GM13976 (cell line): ENCODE measurements around the gene TANK.

Experiments used
- DNase-seq: peaks from one replicate; pipeline ENCODE4 v3.0.0; 2012; ENCODE audit warnings: low spot score
- in situ Hi-C: fragments of 300-500 bp; cut with MboI; formaldehyde crosslinking; loops from one replicate; pipeline ENCODE4 v1.12.0; 2022; ENCODE audit warnings: low sequenced_read_pairs, mixed read lengths, inconsistent platforms; ENCODE audit not compliant: unreplicated experiment
- TF ChIP-seq, protein P1 (sequence below): IDR thresholded peaks from 2 replicates; pipeline ENCODE4 v1.5.1; 2012; ENCODE audit warnings: borderline replicate concordance, mild to moderate bottlenecking; ENCODE audit not compliant: insufficient read depth; ENCODE audit errors: extremely low read depth, missing control alignments, control extremely low read depth

TANK gene

DNA sequence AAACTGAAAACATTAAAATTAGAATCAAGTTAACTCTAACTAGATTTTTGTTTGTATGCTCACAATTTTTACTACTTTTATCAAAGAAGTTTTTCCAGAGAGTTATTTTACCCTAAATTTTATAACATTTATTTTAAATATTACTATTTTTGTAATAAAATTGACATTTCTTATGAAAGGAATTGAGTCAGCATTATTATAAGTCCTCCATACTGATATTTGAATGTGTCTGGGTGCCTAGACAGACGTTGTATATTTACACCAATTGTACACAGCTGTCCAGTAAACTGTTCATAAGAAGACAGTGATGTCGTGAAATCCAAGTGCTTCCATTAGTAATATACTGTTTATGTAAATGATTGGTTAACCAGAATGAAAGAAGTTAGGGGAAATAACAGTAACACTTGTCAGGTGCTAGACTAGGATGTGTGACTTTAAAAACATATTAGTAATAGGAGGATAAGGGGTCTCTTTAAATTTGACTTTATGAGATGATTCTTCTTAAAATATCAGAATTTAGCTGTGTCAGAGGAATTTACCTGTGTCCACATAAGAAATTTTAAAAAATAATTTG, 73.7 kb downstream of the TANK start:
- in situ Hi-C loops, result no loop called here
- TF ChIP-seq, protein P1, sequence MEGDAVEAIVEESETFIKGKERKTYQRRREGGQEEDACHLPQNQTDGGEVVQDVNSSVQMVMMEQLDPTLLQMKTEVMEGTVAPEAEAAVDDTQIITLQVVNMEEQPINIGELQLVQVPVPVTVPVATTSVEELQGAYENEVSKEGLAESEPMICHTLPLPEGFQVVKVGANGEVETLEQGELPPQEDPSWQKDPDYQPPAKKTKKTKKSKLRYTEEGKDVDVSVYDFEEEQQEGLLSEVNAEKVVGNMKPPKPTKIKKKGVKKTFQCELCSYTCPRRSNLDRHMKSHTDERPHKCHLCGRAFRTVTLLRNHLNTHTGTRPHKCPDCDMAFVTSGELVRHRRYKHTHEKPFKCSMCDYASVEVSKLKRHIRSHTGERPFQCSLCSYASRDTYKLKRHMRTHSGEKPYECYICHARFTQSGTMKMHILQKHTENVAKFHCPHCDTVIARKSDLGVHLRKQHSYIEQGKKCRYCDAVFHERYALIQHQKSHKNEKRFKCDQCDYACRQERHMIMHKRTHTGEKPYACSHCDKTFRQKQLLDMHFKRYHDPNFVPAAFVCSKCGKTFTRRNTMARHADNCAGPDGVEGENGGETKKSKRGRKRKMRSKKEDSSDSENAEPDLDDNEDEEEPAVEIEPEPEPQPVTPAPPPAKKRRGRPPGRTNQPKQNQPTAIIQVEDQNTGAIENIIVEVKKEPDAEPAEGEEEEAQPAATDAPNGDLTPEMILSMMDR, result no peak
- no peak for DNase-seq

DNA sequence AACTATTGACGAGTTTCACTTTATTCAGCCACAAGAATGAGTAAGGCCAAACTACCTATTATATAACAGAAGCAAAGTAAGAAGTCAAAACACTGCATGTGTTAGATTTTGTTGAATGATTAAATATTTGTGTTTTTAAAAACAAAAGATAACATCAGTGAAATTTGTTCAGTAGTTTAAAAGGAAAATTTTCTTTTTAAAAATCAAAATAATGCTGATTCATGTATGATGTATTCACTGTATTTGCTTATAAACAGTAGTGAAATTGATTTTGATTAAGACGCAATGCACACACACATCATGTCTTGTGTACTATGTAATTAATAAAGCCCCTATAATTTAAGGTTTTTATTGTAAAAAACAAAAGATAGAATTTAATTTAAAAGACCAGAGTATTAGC, 74.4 kb downstream of the TANK start:
- DNase-seq, result no peak
- TF ChIP-seq, protein P1, result no peak
- in situ Hi-C loops, result no loop called here

DNA sequence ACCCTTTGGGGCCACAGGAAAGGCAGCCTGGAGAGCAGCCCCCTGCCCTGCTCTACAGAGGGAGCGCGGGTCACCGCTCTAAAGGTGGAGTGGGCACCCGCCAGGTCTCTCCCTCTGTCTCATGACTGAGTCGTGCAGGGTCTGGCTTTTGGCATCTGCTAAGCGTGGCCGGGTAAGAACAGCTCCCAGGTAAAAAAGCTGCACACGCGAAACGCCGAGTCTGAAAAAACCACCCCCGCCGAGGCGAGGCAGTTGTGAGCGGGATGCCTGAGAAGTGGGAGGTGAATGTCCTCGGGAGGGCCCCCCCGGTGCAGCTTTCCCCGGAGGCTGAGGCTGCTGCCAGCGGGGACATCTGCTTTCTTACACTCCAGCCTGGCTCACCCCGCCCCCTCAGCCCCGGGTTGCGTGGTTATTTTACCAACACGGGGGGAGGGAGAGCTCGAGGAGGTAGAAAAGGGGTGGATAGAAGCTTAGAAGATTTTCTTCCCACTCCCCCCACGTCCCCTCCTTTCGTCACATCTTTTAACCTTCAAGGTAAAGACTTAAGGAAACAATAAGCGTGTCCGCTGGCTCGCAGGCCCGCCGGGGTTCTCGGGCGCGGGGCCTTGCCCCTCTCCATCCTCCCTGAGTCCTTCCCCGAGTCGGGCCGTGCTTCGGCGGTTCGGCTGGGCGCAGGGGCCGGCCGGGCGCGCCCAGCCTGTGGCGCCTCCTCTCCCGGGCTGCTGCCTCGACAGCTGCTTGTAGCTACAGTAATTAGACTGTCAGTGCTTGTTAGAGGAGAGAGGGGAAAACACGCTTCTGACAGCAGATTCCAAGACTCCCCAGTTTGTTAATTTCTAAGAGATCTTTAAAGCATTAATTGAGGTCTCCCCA, 77.4 kb downstream of the TANK start:
- in situ Hi-C loops, result no loop called here
- DNase-seq, result peak; percentile 52
- TF ChIP-seq, protein P1, result no peak

DNA sequence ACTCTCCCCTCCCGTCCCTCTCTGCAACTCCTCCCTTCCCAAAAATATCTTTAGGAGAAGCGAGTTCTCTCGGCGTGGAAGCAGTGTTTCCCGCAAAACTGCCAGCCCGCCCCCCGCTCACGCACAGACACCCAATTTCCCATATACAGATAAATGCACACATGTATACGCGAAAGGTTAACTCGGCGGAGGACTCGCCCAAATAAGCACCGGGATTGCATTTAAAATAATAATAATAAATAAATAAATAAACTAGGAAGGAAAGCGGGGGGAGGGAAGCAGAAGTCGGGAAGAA, 78.0 kb downstream of the TANK start:
- in situ Hi-C loops, result no loop called here

DNA sequence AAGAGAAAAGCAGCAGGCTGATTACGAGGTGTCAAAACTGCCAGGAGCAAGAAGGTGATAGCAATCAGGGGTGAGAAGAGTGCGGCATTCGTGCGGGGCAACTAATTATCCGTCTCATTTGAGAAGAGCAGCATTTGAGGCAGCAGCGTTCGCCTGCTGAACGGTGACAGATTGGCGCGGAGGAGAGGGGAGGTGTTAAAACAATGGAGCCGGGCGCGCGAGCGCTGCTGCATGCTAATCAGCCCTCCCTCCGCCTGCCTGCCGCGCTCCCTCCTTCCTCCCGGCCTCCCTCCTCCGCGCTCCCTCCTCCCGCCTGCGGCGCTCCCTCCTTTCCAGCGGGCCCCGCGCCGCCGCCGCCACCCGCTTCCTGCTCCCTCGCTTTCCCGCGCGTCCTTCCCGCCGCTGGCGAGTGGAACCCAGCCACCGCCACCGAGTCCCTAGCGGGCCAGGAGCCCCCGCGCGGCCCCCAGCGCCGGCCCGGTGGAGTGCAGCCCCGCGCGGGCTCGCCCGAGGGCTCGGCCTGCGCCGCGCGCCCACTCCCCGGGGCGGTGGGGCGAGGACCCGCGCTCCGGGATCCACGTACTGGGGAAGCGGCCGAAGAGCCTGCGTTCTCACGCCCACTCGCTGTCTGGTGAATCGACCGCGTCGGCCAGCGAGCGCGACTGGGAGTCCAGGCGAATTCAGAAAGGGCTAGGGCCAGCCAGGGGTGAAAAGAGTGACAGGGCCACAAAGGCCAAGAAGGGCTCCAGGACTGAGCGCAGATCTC, 78.5 kb downstream of the TANK start:
- DNase-seq, result peak; percentile 67
- in situ Hi-C loops, result no loop called here
- TF ChIP-seq, protein P1, result no peak

More for the DNA sequence above, 78.0 kb downstream of the TANK start:
- TF ChIP-seq, protein P1, result no peak
- DNase-seq, result no peak

DNA sequence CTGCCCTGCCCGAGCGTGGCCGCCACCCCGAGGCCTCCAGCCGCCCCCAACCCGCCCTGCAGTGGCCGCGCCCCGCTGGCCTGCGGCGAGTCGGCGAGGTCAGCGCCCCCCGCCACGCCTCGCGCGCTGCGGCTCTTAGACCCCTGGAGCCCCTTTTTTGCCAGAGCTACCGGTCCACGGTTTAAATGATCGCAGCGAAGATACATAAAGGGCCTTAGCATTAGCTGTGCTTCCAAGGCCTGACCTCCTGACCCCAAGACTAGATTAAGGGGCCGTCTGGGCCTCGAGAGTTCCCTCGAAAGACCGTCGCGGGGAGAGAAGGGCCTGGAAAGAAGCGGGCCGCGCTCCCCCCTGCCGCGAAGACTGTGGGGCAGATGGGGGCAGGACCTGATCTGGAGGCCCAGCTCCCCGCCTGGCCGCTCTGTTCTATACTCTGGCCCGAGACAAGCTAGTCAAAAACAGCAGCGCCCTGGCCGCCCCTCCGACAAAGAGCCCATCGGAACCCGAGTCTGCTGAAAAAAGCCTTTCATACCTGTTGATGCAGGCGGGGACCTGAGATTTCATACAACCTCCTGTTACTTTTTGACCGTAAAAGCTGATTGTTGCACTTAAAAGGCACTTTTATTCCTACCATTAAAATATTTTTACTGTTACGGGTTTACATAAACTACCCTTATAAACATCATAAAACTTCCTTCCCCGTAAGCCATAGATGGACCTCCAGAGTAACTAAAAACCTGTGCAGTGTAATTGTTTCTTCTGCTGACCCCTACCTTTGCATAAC, 79.3 kb downstream of the TANK start:
- TF ChIP-seq, protein P1, result no peak
- no peak for DNase-seq
- in situ Hi-C loops, result no loop called here
